Body of pancreas (tissue), 4 donors: ENCODE measurements around the gene IL34.

Experiments
- POLR2A ChIP-seq, 3 donors: fragments of 450-650 bp; IDR thresholded peaks; one replicate each; pipeline ENCODE4 v1.6.1; 2016; ENCODE audit warnings: antibody characterized with exemption in 3 of 3, mild to moderate bottlenecking in 2 of 3
- TF ChIP-seq, protein P1 (sequence below), 7 experiments: fragments of 450-650 bp in 4 of 7; fragments of 200-600 bp in 3 of 7; sonication (generic) in 3 of 7; IDR thresholded peaks; one replicate each; pipeline ENCODE4 v1.5.1; 2016 to 2019; ENCODE audit warnings: antibody characterized with exemption in 7 of 7

- no peak for TF ChIP-seq POLR2A (IDR thresholded peaks at IDR 0.05)
- TF ChIP-seq, protein P1, sequence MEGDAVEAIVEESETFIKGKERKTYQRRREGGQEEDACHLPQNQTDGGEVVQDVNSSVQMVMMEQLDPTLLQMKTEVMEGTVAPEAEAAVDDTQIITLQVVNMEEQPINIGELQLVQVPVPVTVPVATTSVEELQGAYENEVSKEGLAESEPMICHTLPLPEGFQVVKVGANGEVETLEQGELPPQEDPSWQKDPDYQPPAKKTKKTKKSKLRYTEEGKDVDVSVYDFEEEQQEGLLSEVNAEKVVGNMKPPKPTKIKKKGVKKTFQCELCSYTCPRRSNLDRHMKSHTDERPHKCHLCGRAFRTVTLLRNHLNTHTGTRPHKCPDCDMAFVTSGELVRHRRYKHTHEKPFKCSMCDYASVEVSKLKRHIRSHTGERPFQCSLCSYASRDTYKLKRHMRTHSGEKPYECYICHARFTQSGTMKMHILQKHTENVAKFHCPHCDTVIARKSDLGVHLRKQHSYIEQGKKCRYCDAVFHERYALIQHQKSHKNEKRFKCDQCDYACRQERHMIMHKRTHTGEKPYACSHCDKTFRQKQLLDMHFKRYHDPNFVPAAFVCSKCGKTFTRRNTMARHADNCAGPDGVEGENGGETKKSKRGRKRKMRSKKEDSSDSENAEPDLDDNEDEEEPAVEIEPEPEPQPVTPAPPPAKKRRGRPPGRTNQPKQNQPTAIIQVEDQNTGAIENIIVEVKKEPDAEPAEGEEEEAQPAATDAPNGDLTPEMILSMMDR (IDR thresholded peaks at IDR 0.05), result no peak
These were observed 49.1 kb upstream of the IL34 start for GRCh38 chr16:70597135-70597835.
